HL-60 (cell line): ENCODE measurements around the gene OBI1.

Experiments
- CTCF ChIP-seq: IDR thresholded peaks from one replicate; pipeline ENCODE4 v1.5.1; 2011; ENCODE audit warnings: low read length, control low read depth, inconsistent platforms; ENCODE audit not compliant: insufficient read depth
- GABPA ChIP-seq: IDR thresholded peaks from 2 replicates; pipeline ENCODE4 v1.6.1; 2012; ENCODE audit warnings: low read depth
- POLR2AphosphoS5 ChIP-seq: IDR thresholded peaks from 2 replicates; pipeline ENCODE4 v1.6.1; 2012; ENCODE audit warnings: low read depth
- SPI1 ChIP-seq: IDR thresholded peaks from 2 replicates; pipeline ENCODE4 v1.6.1; 2012; ENCODE audit warnings: low read depth, mild to moderate bottlenecking, borderline replicate concordance
- TF ChIP-seq, protein P1 (sequence below): IDR thresholded peaks from 2 replicates; pipeline ENCODE4 v1.6.1; 2012; ENCODE audit warnings: low read depth; ENCODE audit not compliant: insufficient replicate concordance

DNA sequence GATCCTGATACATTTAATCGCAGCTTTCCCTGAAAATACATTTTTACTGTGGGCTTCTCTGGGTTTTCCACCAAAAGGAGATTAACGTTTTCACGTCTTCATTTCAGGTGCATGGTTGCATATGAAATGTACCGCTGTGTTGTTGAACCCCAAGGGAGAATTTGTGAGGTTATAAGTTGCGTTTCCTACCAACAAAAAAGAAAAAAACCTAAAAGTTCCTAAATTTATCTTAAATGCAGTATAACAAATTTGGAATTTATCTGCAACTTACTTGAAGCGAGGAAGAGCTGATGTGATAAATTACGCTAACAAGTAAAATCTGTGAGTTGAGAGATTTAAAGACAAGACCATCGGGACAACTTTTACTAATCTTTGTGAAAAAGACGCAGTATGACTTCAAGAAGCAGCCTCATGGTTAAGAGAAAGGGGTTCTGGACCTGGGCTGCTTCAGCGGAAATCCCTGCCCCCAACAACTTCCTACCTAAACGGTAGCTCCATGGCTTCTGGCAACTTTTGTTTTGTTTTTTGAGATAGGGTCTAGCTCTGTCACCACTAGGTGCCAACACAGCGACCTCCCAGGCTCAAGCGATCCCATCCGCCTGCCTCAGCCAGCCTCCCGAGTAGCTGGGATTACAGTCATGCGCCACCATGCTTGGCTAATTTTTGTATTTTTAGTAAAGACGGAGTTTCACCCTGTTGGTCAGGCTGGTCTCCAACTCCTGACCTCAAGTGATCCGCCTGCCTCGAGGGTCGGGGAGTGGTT, 958 bp upstream of the OBI1 start:
- TF ChIP-seq POLR2AphosphoS5 (no peak), CTCF (no peak), GABPA (no peak), SPI1 (no peak)
- TF ChIP-seq, protein P1, sequence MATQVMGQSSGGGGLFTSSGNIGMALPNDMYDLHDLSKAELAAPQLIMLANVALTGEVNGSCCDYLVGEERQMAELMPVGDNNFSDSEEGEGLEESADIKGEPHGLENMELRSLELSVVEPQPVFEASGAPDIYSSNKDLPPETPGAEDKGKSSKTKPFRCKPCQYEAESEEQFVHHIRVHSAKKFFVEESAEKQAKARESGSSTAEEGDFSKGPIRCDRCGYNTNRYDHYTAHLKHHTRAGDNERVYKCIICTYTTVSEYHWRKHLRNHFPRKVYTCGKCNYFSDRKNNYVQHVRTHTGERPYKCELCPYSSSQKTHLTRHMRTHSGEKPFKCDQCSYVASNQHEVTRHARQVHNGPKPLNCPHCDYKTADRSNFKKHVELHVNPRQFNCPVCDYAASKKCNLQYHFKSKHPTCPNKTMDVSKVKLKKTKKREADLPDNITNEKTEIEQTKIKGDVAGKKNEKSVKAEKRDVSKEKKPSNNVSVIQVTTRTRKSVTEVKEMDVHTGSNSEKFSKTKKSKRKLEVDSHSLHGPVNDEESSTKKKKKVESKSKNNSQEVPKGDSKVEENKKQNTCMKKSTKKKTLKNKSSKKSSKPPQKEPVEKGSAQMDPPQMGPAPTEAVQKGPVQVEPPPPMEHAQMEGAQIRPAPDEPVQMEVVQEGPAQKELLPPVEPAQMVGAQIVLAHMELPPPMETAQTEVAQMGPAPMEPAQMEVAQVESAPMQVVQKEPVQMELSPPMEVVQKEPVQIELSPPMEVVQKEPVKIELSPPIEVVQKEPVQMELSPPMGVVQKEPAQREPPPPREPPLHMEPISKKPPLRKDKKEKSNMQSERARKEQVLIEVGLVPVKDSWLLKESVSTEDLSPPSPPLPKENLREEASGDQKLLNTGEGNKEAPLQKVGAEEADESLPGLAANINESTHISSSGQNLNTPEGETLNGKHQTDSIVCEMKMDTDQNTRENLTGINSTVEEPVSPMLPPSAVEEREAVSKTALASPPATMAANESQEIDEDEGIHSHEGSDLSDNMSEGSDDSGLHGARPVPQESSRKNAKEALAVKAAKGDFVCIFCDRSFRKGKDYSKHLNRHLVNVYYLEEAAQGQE: no peak
